ENCODE results near the gene SLC5A11.
"Not testable (repeated sequence)": the region's sequence is repeated elsewhere in the genome, so short reads cannot be mapped to it uniquely, and the experiment has no call there.

The SLC5A11 gene

DNA sequence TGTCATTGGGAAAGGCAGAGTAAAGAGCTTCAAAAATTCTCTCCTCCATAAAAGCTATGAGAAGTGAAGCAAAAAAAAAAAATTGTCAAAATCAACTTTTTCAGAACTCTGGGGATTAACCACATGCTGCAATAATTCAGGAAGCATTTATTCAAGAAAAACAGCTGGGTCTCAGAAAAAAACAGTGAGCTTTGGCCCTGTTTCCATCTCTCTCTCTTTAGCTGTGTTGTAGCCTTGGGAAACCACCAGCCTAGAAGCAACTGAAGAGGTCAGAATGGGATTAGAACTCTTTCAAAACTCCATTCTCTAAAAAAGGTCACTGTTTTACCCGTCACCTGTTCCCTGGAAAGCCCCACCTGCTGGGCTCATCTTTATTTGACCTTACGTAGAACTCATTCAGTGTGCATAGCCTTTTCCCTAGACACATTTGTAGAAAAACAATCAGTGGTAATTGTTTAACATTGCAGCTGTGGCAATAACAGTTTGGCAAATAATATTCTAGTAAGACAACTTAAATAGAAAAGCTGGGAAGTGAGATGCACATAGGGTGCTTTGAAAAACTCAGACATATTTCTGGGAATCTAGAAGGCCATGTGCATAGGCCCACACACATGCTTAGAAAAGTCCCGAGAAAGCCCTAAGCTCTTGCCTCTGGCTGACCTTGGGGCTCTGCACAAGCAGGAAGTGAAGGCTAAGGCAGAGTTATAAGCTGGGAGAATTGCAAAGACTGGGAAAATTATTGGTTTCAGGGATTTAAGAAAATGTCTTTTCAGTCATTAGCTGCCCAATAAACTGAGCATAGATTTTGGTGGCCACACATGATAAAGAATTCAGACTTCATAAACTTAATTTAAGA lies 18.0 kb downstream of the SLC5A11 start:
- DNase-seq, result no peak

- DNase-seq, result no peak
These were observed 23.3 kb downstream of the SLC5A11 start for GRCh38 chr16:24869033-24869432.

GRCh38 chr16:24871891-24872290 lies 26.1 kb downstream of the SLC5A11 start:
- DNase-seq, result no peak

GRCh38 chr16:24873028-24873427 lies 27.3 kb downstream of the SLC5A11 start:
- no peak for DNase-seq

DNA sequence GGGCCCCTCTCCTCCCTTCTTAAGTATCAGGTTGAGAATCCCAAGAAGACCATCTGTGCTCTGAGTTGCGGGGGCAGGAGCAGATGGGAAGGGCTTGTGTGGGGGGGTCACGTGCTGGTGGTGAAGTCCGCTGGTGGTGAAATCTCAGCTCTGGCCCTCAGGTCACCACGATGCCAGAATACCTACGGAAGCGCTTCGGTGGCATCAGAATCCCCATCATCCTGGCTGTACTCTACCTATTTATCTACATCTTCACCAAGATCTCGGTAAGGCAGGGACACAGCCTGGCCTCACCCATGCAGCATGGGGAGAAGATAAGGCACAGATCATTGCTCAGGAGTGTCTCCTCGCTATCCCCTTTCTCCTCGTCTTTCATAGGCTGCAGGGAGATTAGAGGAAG lies 29.7 kb downstream of the SLC5A11 start:
- peak; percentile 44 for DNase-seq

- no peak for DNase-seq
These were observed 30.5 kb downstream of the SLC5A11 start for GRCh38 chr16:24876231-24876630.

DNA sequence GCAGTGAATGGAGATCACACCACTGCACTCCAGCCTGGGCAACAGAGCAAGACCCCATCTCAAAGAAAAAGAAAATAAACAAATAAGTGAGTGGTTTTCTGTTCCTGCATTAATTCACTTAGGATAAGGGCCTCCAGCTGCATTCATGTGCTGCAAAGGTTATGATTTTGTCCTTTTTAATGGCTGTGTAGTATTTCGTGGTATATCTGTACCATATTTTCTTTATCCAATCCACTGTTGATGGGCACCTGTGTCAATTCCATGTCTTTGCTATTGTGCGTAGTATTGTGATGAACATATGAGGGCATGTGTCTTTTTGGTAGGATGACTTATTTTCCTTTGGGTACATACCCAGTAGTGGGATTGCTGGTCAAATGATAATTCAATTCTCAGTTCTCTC lies 33.9 kb downstream of the SLC5A11 start:
- DNase-seq, result no peak

GRCh38 chr16:24883714-24884151 lies 38.0 kb downstream of the SLC5A11 start:
- DNase-seq, result no peak

DNA sequence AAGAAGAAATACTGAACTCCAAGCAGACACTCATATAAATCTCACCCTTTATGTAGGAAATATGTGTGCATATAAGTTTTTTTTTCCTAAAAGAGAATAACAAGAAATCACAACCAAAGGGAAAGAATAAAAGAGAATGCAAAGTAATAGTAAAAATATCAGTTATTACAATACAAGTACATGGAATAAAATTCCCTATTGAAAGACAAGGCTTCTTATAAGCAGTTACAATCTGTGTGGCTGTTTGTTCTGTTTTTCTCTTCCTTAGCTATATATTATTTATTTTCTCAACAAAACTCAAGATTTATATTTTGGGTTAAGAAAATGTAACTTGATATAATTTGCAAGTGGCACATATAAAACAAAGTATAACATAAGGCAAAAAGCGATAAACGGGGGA lies 41.7 kb downstream of the SLC5A11 start:
- DNase-seq, result no peak

GRCh38 chr16:24890746-24891145 lies 45.0 kb downstream of the SLC5A11 start:
- DNase-seq, result no peak

DNA sequence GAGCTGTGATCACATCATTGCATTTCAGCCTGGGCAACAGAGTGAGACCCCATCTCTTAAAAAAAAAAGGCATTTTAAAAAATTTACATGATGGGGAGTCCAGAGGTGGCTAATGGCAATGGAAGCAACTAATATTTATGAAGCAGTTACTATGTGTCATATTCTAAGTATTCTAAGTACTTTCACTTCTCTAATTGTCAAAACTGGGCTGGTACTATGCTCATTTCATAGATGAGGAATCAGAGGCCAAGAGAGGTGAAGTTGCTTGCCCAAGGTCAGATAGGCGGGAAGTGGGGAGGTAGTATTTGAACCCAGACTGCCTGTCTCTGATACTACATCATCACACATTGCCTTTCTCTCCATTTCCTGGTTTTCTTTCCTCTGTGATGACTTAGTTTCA lies 50.7 kb downstream of the SLC5A11 start:
- DNase-seq, result no peak

DNA sequence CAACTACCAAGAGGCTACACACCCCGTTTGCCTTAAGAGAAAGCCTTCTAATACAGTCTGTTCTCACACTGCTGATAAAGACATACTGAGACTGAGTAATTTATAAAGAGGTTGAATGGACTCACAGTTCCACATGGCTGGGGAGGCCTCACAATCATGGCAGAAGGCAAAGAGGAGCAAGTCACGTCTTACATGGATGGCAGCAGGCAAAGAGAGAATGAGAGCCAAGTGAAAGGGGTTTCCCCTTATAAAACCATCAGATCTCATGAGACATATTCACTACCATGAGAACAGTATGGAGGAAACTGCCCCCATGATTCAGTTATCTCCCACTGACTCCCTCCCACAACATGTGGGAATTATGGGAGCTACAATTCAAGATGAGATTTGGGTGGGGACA lies 51.8 kb downstream of the SLC5A11 start:
- not testable (repeated sequence) for DNase-seq

GRCh38 chr16:24900230-24900629 lies 54.5 kb downstream of the SLC5A11 start:
- no peak for DNase-seq

GRCh38 chr16:24906199-24906808 lies 60.5 kb downstream of the SLC5A11 start:
- no peak for DNase-seq

GRCh38 chr16:24906901-24907300 lies 61.1 kb downstream of the SLC5A11 start:
- DNase-seq, result no peak

DNA sequence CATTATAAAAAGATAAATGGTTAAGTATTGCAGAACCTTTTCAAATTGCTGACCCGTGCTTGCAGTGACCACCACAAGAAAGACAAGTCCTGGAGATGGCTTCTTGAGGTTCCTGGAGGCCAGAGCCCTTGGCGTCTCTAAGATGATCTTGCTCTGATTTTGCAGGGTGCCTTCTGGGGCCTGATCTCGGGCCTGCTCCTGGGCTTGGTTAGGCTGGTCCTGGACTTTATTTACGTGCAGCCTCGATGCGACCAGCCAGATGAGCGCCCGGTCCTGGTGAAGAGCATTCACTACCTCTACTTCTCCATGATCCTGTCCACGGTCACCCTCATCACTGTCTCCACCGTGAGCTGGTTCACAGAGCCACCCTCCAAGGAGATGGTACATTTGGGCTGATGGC lies 63.0 kb downstream of the SLC5A11 start:
- DNase-seq, result no peak

GRCh38 chr16:24909856-24910255 lies 64.1 kb downstream of the SLC5A11 start:
- DNase-seq, result no peak

- DNase-seq, result no peak
These were observed 69.3 kb downstream of the SLC5A11 start for GRCh38 chr16:24915019-24915418.

DNA sequence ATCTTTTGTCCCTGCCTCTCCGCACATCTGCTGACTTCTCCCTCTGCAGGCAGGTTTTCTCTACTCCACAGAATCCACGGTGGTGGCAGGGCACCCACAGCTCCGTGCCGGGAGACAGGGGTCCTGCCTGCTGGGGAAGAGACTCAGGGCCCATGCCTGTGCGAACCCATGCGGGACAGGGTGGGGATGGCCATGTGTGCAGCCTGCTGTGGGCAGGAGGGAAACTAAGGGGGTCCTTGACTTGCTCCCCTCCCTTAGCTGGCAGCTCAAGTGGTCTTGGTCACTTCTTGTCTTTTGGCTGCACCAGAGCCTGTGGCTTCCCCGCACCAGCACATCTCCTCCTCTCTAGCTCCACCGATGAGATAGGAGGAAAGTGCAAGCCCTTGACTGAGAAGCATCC lies 69.8 kb downstream of the SLC5A11 start:
- DNase-seq, result no peak

DNA sequence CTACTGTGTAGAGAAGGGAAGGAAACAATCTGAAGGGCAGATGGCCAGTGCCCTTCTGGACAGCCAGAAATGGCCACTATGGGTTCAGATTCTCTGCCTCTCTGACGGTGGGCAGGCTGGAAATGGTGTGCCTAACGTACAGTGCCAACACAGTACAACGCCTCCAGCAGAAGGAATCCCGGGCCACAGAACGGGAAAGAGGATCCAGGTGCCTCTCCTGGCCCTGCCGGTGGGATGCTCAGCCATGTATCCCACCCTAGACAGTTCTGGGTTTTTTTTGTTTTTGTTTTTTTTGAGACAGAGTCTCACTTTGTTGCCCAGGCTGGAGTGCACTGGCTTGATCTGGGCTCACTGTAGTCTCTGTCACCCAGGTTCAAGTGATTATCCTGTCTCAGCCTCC lies 71.5 kb downstream of the SLC5A11 start:
- no peak for DNase-seq

GRCh38 chr16:24917891-24918290 lies 72.1 kb downstream of the SLC5A11 start:
- DNase-seq, result no peak

- DNase-seq, result no peak
These were observed 72.9 kb downstream of the SLC5A11 start for GRCh38 chr16:24918641-24919040.

DNA sequence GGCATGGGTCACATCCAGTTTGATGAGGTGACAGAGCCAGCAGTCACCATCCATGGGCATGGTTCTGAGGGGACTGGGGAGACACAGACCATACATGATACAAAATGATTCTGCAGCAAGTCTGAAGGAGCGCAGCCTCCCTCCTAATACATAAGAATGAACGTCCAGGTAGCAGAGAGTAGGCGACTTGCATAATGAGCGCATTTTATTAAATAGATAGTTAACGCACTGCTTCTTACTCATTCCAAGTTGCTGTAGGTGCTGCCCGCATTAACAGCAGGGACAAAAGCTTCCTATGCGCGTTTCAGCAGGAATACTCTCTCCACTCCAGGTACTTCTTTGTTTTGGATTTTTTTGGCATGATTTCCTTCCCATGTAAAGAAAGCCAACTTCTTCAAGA lies 73.8 kb downstream of the SLC5A11 start:
- DNase-seq, result no peak

DNA sequence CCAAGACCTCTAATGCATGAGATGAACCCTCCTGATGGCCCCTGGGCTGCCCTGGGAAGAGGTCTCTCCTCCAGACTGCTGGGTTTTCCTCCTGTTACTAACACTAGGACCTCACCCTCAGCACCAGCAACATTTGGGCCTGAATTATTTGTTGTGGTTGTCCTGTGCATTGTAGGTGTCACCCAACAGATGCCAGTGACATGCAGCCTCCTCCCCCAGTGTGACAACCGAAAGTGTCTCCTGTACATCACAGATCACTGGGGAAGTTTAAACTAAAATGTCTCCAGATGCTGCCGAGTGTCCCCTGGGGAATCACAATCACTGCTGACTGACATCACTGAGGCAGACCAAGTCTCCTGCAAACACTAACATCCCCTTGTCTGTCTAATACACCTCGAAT lies 74.8 kb downstream of the SLC5A11 start:
- no peak for DNase-seq

DNA sequence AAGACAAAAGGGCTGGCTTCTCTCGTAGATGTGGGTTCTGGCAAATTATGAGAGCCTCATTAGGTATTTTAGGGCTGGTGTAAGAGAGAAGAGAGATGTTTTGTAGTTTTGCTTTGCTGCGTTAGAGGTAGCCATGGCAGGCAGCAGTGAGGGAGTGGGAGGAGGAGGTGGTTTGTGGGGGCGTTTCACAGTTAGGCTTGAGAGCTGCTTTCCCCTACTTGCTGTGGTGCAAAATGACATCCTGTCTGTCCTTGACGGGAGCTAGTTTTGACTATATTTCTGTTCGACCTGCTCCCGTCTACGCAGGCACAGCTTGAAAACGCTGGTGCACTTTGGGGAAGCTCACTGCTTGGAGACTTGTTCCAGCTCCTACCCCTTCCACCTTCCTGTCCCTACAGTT lies 75.5 kb downstream of the SLC5A11 start:
- no peak for DNase-seq

Measured in DMS 273 treated with DMSO at 0.1 percent for 48 hours (cell line).